GM19193 (cell line): Measurements from ENCODE around the gene CSF3R.

Experiments used
- POLR2A ChIP-seq: IDR thresholded peaks from 4 replicates; pipeline ENCODE4 v1.6.1; 2011; ENCODE audit not compliant: insufficient read depth, insufficient read length; ENCODE audit errors: extremely low read depth

Gene CSF3R

GRCh38 chr1:36425791-36426190 lies 56.9 kb downstream of the CSF3R start:
- no peak for TF ChIP-seq POLR2A

DNA sequence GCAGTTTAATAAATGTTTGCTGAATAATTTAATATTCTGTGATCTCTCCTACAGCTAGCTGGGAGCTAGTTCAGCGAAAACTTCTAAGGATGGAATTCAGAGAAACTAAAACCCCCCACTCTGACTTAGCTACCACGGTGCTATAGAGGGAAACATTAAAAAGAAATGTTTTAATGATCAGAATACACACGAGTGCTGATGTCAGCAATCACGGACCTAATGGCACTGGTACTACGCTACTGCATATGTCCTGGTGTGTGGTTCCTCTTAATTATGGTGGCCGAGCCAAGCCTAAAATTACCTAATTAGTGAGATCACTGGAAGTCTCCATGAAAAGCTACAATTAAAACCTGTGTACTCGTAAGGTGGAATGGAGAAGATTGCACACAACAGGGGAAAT lies 61.1 kb downstream of the CSF3R start:
- TF ChIP-seq POLR2A = no peak

GRCh38 chr1:36420836-36421317 lies 61.8 kb downstream of the CSF3R start:
- no peak for TF ChIP-seq POLR2A

DNA sequence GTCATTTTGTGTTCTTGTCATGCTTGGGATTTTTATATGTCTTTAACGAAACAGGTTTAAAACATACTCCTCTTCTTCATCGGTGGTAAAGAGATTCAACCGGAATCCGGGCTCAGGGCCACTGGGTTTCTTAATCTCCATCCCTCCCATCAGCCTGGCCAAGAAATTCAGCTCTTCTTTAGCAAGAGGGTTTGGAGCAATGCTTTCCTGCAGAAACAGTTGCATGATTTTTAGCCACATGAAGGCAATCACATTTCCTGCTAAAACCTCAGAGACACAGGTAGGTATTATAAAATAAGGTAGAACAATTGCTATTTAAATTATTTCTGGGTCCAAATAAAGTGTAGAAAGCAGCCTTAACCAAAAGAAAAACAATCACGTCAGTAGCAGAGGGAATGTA lies 62.3 kb downstream of the CSF3R start:
- TF ChIP-seq POLR2A = no peak

GRCh38 chr1:36419569-36419968 lies 63.1 kb downstream of the CSF3R start:
- no peak for TF ChIP-seq POLR2A

GRCh38 chr1:36419140-36419539 lies 63.6 kb downstream of the CSF3R start:
- no peak for TF ChIP-seq POLR2A

DNA sequence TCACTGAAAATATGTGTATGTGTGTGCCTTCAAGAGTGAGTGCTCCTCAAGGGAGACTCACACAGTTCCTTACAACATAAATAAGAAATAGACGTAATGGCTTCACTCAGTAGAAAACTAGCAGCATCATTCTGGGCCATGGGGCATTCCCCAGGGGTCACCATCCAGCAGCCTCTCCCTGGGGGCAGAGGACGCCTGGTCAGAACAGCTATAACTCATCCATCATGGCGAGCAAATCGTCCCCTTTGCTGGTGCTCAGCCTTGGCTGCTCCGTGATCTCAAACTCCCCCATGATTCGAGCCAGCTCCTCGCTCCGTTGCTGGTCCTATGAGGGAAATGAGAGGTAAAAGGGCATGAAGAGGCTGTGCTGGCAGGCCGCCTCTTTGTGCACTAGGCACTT lies 64.8 kb downstream of the CSF3R start:
- TF ChIP-seq POLR2A = no peak
